ENCODE measurements around the gene PDK1.

PDK1 gene

DNA sequence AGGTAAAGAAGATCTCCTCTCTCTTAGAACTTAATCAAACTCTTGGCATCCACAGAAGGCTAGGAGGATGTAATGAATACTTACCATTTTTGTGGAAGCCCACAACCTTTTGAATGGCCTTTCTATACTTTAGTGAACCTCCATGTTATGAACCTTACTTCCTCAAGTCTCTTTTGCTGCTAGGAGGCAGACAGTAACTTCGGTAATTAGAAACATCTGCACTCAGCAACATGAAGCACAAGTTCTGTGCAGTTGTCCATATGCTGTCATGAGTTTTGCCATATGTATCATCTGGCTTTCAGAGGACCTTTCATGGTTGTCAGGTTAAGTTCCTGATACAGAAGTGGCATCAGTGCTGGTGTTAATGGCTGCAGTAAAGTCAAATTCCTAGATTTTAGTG is 50.4 kb downstream of the PDK1 start:
- no peaks in the 10 kb centered on the region for H3K79me2 ChIP-seq (ENCODE audit: insufficient read depth, low read length)
- ATAC-seq (ENCODE audit: insufficient read depth, low read depth) (no peak), DNase-seq (no peak)
- no peak for TF ChIP-seq EZH2 (IDR thresholded peaks at IDR 0.05; ENCODE audit: borderline replicate concordance, low read depth, low read length, severe bottlenecking)
- TF ChIP-seq, protein P1, sequence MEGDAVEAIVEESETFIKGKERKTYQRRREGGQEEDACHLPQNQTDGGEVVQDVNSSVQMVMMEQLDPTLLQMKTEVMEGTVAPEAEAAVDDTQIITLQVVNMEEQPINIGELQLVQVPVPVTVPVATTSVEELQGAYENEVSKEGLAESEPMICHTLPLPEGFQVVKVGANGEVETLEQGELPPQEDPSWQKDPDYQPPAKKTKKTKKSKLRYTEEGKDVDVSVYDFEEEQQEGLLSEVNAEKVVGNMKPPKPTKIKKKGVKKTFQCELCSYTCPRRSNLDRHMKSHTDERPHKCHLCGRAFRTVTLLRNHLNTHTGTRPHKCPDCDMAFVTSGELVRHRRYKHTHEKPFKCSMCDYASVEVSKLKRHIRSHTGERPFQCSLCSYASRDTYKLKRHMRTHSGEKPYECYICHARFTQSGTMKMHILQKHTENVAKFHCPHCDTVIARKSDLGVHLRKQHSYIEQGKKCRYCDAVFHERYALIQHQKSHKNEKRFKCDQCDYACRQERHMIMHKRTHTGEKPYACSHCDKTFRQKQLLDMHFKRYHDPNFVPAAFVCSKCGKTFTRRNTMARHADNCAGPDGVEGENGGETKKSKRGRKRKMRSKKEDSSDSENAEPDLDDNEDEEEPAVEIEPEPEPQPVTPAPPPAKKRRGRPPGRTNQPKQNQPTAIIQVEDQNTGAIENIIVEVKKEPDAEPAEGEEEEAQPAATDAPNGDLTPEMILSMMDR (IDR thresholded peaks at IDR 0.05; ENCODE audit: borderline replicate concordance, extremely low read depth, low read length, poor library complexity, severe bottlenecking): no peak
- H3K27ac ChIP-seq (ENCODE audit: low read length): no peak overlapping the region
- no peak overlapping the region for H3K4me2 ChIP-seq (ENCODE audit: insufficient read depth, low read length)
- no peaks in the 10 kb centered on the region for H3K9me3 ChIP-seq (ENCODE audit: insufficient read depth, low read length, severe bottlenecking)
- no peak overlapping the region for H3K9ac ChIP-seq (ENCODE audit: low read depth, low read length)
- H4K20me1 ChIP-seq (ENCODE audit: insufficient read depth, low read length): no peaks in the 10 kb centered on the region
- peaks cover 81% of the 10 kb centered on the region for H3K36me3 ChIP-seq (ENCODE audit: insufficient read depth, low read length)
- H3K4me1 ChIP-seq (ENCODE audit: insufficient read depth, low read length): no peaks in the 10 kb centered on the region
- H3K4me3 ChIP-seq (ENCODE audit: low read depth in 1 of 2, low read length in 2 of 2): no peak overlapping the region
- no peaks in the 10 kb centered on the region for H3K27me3 ChIP-seq (ENCODE audit: insufficient read depth, low read length, poor library complexity)
- no peak overlapping the region for H2AFZ ChIP-seq (ENCODE audit: low read depth, low read length)

DNA sequence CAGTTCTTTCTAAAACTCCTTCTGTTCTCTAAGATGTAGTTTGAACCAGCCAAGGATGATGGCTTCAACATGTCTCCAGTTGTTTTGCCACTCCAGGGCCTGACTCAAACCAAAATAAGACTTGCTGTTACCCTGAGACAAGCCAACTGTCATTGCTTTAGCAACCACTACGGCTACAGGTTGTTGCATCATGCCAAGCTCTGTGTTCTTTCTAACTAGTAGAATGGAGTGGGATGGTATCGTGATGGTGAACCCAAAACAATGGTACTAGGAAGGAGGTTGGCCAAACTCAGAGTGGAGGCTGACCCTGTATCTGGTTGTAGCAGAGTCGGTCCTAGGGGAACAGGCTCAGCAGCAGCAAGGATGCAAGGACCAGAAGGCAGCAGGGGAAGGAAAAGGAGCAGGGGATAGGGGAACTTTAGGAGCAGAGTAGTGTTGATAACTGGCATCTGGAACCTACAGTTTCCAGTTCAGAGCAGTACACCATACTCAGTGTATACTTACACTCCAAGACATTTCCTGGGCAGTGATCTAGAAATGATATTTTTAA is 51.6 kb downstream of the PDK1 start:
- H3K36me3 ChIP-seq (ENCODE audit: insufficient read depth, low read length): peaks cover 78% of the 10 kb centered on the region
- no peak overlapping the region for H3K27ac ChIP-seq (ENCODE audit: low read length)

DNA sequence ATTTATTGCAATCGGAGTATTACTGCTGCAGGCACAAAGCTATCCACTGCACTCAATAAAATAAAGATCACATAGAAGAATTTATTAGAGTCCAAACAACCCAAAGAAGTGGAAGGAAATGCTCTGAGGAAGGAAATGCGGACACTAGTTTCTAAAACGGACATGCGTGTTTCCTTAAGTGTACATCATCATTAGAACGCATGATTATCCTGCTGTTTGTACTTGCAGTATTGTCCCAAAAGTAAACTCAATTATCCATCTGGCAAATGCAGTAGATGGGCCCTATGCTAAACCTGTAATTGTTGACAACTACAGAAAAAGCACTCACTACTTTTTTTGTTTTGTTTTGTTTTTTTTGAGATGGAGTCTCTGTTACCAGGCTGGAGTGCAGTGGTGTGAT is 53.6 kb downstream of the PDK1 start:
- no peaks in the 10 kb centered on the region for H3K27me3 ChIP-seq (ENCODE audit: insufficient read depth, low read length, poor library complexity)
- peaks cover 79% of the 10 kb centered on the region for H3K36me3 ChIP-seq (ENCODE audit: insufficient read depth, low read length)
- H2AFZ ChIP-seq (ENCODE audit: low read depth, low read length): no peak overlapping the region
- no peak overlapping the region for H3K4me3 ChIP-seq (ENCODE audit: low read depth in 1 of 2, low read length in 2 of 2)
- H3K79me2 ChIP-seq (ENCODE audit: insufficient read depth, low read length): no peaks in the 10 kb centered on the region
- no peak overlapping the region for H3K27ac ChIP-seq (ENCODE audit: low read length)
- DNase-seq (no peak), ATAC-seq (ENCODE audit: insufficient read depth, low read depth) (no peak)
- no peak overlapping the region for H3K9ac ChIP-seq (ENCODE audit: low read depth, low read length)
- H3K9me3 ChIP-seq (ENCODE audit: insufficient read depth, low read length, severe bottlenecking): no peaks in the 10 kb centered on the region
- H3K4me2 ChIP-seq (ENCODE audit: insufficient read depth, low read length): no peak overlapping the region
- H4K20me1 ChIP-seq (ENCODE audit: insufficient read depth, low read length): no peaks in the 10 kb centered on the region
- no peaks in the 10 kb centered on the region for H3K4me1 ChIP-seq (ENCODE audit: insufficient read depth, low read length)
- TF ChIP-seq EZH2 (IDR thresholded peaks at IDR 0.05; ENCODE audit: borderline replicate concordance, low read depth, low read length, severe bottlenecking): no peak
- TF ChIP-seq, protein P1 (IDR thresholded peaks at IDR 0.05; ENCODE audit: borderline replicate concordance, extremely low read depth, low read length, poor library complexity, severe bottlenecking): no peak

More for the DNA sequence above, 51.6 kb downstream of the PDK1 start:
- Histone ChIP-seq H3K9ac (ENCODE audit: low read depth, low read length) (no peak overlapping the region), H3K79me2 (ENCODE audit: insufficient read depth, low read length) (no peaks in the 10 kb centered on the region), H3K4me1 (ENCODE audit: insufficient read depth, low read length) (no peaks in the 10 kb centered on the region), H3K9me3 (ENCODE audit: insufficient read depth, low read length, severe bottlenecking) (no peaks in the 10 kb centered on the region), H3K4me3 (ENCODE audit: low read depth in 1 of 2, low read length in 2 of 2) (no peak overlapping the region), H3K27me3 (ENCODE audit: insufficient read depth, low read length, poor library complexity) (no peaks in the 10 kb centered on the region), H2AFZ (ENCODE audit: low read depth, low read length) (no peak overlapping the region), H4K20me1 (ENCODE audit: insufficient read depth, low read length) (no peaks in the 10 kb centered on the region), H3K4me2 (ENCODE audit: insufficient read depth, low read length) (no peak overlapping the region)
- ATAC-seq (ENCODE audit: insufficient read depth, low read depth): no peak
- TF ChIP-seq EZH2 (IDR thresholded peaks at IDR 0.05; ENCODE audit: borderline replicate concordance, low read depth, low read length, severe bottlenecking): no peak
- DNase-seq: no peak

DNA sequence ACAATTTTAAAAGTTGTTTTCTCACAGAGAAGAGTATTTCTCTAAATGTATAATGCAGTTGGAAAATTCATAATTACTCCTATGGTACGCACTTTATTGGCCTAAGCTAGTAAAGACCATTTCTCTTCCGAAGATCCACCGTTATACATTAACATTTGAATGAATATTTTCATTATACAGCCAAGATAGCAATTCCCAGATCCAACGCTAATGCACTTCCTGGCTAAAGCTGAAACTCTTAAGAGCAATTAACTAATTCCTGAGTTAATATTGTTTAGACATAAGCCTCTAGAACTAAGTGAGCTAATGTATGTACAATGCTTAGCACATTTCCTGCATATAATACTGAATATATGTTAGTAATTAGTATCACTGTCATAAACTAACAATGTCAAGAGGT is 56.2 kb downstream of the PDK1 start:
- H3K36me3 ChIP-seq (ENCODE audit: insufficient read depth, low read length): peaks cover 61% of the 10 kb centered on the region
- no peak overlapping the region for H3K4me3 ChIP-seq (ENCODE audit: low read depth in 1 of 2, low read length in 2 of 2)
- H3K79me2 ChIP-seq (ENCODE audit: insufficient read depth, low read length): no peaks in the 10 kb centered on the region
- no peaks in the 10 kb centered on the region for H4K20me1 ChIP-seq (ENCODE audit: insufficient read depth, low read length)
- H3K27ac ChIP-seq (ENCODE audit: low read length): no peak overlapping the region
- TF ChIP-seq, protein P1 (IDR thresholded peaks at IDR 0.05; ENCODE audit: borderline replicate concordance, extremely low read depth, low read length, poor library complexity, severe bottlenecking): no peak
- no peak for TF ChIP-seq EZH2 (IDR thresholded peaks at IDR 0.05; ENCODE audit: borderline replicate concordance, low read depth, low read length, severe bottlenecking)
- H3K9me3 ChIP-seq (ENCODE audit: insufficient read depth, low read length, severe bottlenecking): no peaks in the 10 kb centered on the region
- H3K4me1 ChIP-seq (ENCODE audit: insufficient read depth, low read length): no peaks in the 10 kb centered on the region
- H2AFZ ChIP-seq (ENCODE audit: low read depth, low read length): no peak overlapping the region
- no peak overlapping the region for H3K4me2 ChIP-seq (ENCODE audit: insufficient read depth, low read length)
- ATAC-seq (ENCODE audit: insufficient read depth, low read depth) (no peak), DNase-seq (no peak)
- H3K9ac ChIP-seq (ENCODE audit: low read depth, low read length): no peak overlapping the region
- H3K27me3 ChIP-seq (ENCODE audit: insufficient read depth, low read length, poor library complexity): no peaks in the 10 kb centered on the region
